CD14-positive monocyte (primary cell): Measurements from ENCODE around the gene AQP6. TPM values are rescaled to one million over a fixed set of nuclear protein-coding genes. Genes with fewer than 3 reads are reported as not detected.

Experiments used
- DNase-seq, 3 donors: peaks; one replicate each; pipeline ENCODE4 v3.0.0-alpha.2; 2011 to 2022
- H2AFZ ChIP-seq: 2 replicates; pipeline ENCODE4 v1.6.0; 2012; ENCODE audit warnings: mild to moderate bottlenecking, low read depth, low read length, inconsistent platforms; ENCODE audit not compliant: insufficient read depth, poor library complexity, severe bottlenecking
- H3K27ac ChIP-seq, 2 donors: 1 replicate in 1 of 2; 2 replicates in 1 of 2; pipeline ENCODE4 v1.5.1; 2012 to 2013; ENCODE audit warnings: low read length in 2 of 2, control low read depth in 1 of 2, inconsistent platforms in 1 of 2, low read depth in 1 of 2, mild to moderate bottlenecking in 1 of 2
- H3K27me3 ChIP-seq, 2 donors: one replicate each; pipeline versions ENCODE4 v1.6.0 to v1.6.1; 2011 to 2013; ENCODE audit warnings: low read length in 2 of 2; ENCODE audit not compliant: control insufficient read depth in 2 of 2, insufficient read depth in 2 of 2
- H3K36me3 ChIP-seq, 2 donors: replicated peaks in 1 of 2; 1 replicate in 1 of 2; 2 replicates in 1 of 2; pipeline versions ENCODE4 v1.5.1 to v1.6.1; 2012 to 2013; ENCODE audit warnings: low read length in 2 of 2, control low read depth in 1 of 2, inconsistent platforms in 1 of 2, mild to moderate bottlenecking in 1 of 2; ENCODE audit not compliant: insufficient read depth in 2 of 2, control insufficient read depth in 1 of 2
- H3K4me1 ChIP-seq, 2 donors: 1 replicate in 1 of 2; 2 replicates in 1 of 2; pipeline versions ENCODE4 v1.5.1 to v1.6.1; 2012 to 2013; ENCODE audit warnings: low read length in 2 of 2, control low read depth in 1 of 2, inconsistent platforms in 1 of 2, mild to moderate bottlenecking in 1 of 2, moderate library complexity in 1 of 2; ENCODE audit not compliant: insufficient read depth in 2 of 2, control insufficient read depth in 1 of 2
- H3K4me2 ChIP-seq: replicated peaks from 2 replicates; pipeline ENCODE3; 2012; ENCODE audit warnings: low read length, moderate library complexity, mild to moderate bottlenecking; ENCODE audit not compliant: poor library complexity, severe bottlenecking; ENCODE audit errors: extremely low read depth
- H3K4me3 ChIP-seq, 3 experiments: fragments of 200-600 bp in 1 of 3; sonication (generic) in 1 of 3; replicated peaks in 1 of 3; 1 replicate in 2 of 3; 2 replicates in 1 of 3; pipeline ENCODE4 v1.5.1; 2011 to 2013; ENCODE audit warnings: low read length in 3 of 3, mild to moderate bottlenecking in 3 of 3, control low read depth in 2 of 3, low read depth in 2 of 3, inconsistent platforms in 1 of 3, moderate library complexity in 1 of 3
- H3K79me2 ChIP-seq: 2 replicates; pipeline ENCODE4 v1.6.0; 2012; ENCODE audit warnings: mild to moderate bottlenecking, control low read depth, inconsistent platforms, low read length, moderate library complexity; ENCODE audit not compliant: insufficient read depth
- H3K9ac ChIP-seq: 2 replicates; pipeline ENCODE4 v1.6.0; 2017; ENCODE audit warnings: low read length, mild to moderate bottlenecking; ENCODE audit not compliant: insufficient read depth, poor library complexity, severe bottlenecking
- H3K9me3 ChIP-seq, 2 donors: replicated peaks in 1 of 2; 1 replicate in 1 of 2; 2 replicates in 1 of 2; pipeline versions ENCODE4 v1.5.1 to v1.6.1; 2012 to 2013; ENCODE audit warnings: low read length in 2 of 2, control low read depth in 1 of 2; ENCODE audit not compliant: control insufficient read depth in 1 of 2, insufficient read depth in 1 of 2
- H4K20me1 ChIP-seq: 2 replicates; pipeline ENCODE4 v1.6.0; 2012; ENCODE audit warnings: mild to moderate bottlenecking, low read length, control low read depth, moderate library complexity; ENCODE audit not compliant: insufficient read depth
- H3K27ac Mint-ChIP-seq, 7 donors: one replicate each; pipeline ENCODE4 v1.8.0; 2020; ENCODE audit warnings: mild to moderate bottlenecking in 7 of 7, mixed read lengths in 7 of 7, moderate library complexity in 6 of 7, inconsistent platforms in 2 of 7
- H3K27me3 Mint-ChIP-seq, 3 donors: one replicate each; pipeline ENCODE4 v1.8.0; 2021 to 2022; ENCODE audit warnings: low read depth in 3 of 3, mild to moderate bottlenecking in 3 of 3, mixed read lengths in 3 of 3, moderate library complexity in 3 of 3, inconsistent platforms in 1 of 3
- H3K36me3 Mint-ChIP-seq, 2 donors: one replicate each; pipeline ENCODE4 v1.8.0; 2020; ENCODE audit warnings: mixed read lengths in 2 of 2, inconsistent platforms in 1 of 2, mild to moderate bottlenecking in 1 of 2
- H3K4me1 Mint-ChIP-seq: one replicate; pipeline ENCODE4 v1.8.0; 2020; ENCODE audit warnings: mild to moderate bottlenecking, mixed read lengths
- H3K4me3 Mint-ChIP-seq, 2 donors: one replicate each; pipeline ENCODE4 v1.8.0; 2020; ENCODE audit warnings: mild to moderate bottlenecking in 2 of 2, mixed read lengths in 2 of 2, moderate library complexity in 1 of 2
- H3K9me3 Mint-ChIP-seq, 7 donors: one replicate each; pipeline ENCODE4 v1.8.0; 2020 to 2022; ENCODE audit warnings: mixed read lengths in 7 of 7, mild to moderate bottlenecking in 6 of 7, moderate library complexity in 6 of 7, inconsistent platforms in 2 of 7
- WGBS: methylation state at CpG from one replicate; pipeline ENCODE4 v1.1.5; 2013; ENCODE audit warnings: missing lambda C conversion rate; ENCODE audit not compliant: insufficient coverage; 5-methylcytosine and 5-hydroxymethylcytosine counted together
- intact Hi-C, 2 donors: fragments of 100-400 bp; cut with micrococcal nuclease; formaldehyde crosslinking; loops; one replicate each; pipeline versions ENCODE4 v1.15.0 to v1.15.1; 2023
- polyA plus RNA-seq, 3 donors: library from polyadenylated mRNA; depleted of rRNA in 1 of 3; unstranded in 2 of 3; stranded (reverse) in 1 of 3; fragments of 300-500 nt in 2 of 3; fragments of >200 nt in 1 of 3; fragmentation: Illumina TruSeq in 2 of 3; gene quantifications; 1 replicate in 2 of 3; 2 replicates in 1 of 3; pipeline ENCODE4 v1.2.3, GENCODE V29; 2012 to 2021
- TF ChIP-seq, protein P1 (sequence below): fragments of 200-600 bp; IDR thresholded peaks from one replicate; pipeline ENCODE4 v1.8.0; 2022; ENCODE audit warnings: antibody characterized with exemption, mild to moderate bottlenecking

The AQP6 gene
- polyA plus RNA-seq, 3 donors, result 0.04 TPM; not detected in 2

DNA sequence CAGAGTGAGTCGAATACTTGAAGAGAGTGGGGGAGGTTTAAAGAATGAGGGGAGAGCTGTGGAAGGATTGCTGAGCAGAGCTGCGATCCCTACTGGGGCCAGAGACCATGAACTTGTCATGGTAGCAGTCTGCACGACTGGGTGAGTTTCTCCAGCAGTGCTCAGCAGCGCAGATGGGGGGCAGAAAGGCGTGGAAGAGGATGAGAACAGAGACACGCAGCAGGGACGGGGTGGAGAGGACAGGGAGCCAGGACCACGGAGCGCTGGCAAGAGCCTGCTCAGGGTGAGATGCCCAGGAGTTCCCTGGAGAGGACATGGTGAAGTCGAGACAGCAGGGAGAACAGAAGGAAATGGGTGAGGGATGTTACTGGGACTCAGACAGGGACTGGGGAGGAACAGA is 2.1 kb upstream of the AQP6 start:
- peaks cover 0 to 38% of the 10 kb centered on the region in 2 donors for H3K27me3 ChIP-seq
- 89% methylated on average over 10 of the region's 10 CpGs for WGBS
- Mint-ChIP-seq H3K27me3 (peaks cover 17 to 31% (median 21%) of the 10 kb centered on the region in 3 donors), H3K4me3 (no peak overlapping the region), H3K9me3 (peaks cover 0 to 2% (median 0%) of the 10 kb centered on the region in 7 donors), H3K27ac (no peak overlapping the region), H3K4me1 (peaks cover 30% of the 10 kb centered on the region), H3K36me3 (no peaks in the 10 kb centered on the region)
- no peak overlapping the region for H3K9ac ChIP-seq
- no peak overlapping the region for H2AFZ ChIP-seq
- TF ChIP-seq, protein P1, sequence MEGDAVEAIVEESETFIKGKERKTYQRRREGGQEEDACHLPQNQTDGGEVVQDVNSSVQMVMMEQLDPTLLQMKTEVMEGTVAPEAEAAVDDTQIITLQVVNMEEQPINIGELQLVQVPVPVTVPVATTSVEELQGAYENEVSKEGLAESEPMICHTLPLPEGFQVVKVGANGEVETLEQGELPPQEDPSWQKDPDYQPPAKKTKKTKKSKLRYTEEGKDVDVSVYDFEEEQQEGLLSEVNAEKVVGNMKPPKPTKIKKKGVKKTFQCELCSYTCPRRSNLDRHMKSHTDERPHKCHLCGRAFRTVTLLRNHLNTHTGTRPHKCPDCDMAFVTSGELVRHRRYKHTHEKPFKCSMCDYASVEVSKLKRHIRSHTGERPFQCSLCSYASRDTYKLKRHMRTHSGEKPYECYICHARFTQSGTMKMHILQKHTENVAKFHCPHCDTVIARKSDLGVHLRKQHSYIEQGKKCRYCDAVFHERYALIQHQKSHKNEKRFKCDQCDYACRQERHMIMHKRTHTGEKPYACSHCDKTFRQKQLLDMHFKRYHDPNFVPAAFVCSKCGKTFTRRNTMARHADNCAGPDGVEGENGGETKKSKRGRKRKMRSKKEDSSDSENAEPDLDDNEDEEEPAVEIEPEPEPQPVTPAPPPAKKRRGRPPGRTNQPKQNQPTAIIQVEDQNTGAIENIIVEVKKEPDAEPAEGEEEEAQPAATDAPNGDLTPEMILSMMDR, result no peak
- no peak overlapping the region for H3K27ac ChIP-seq
- H3K4me1 ChIP-seq, result peaks cover 33 to 44% of the 10 kb centered on the region in 2 donors
- H3K36me3 ChIP-seq, result no peaks in the 10 kb centered on the region
- H3K4me3 ChIP-seq, result no peak overlapping the region
- intact Hi-C loops, result no loop called here
- DNase-seq, result no peak
- H4K20me1 ChIP-seq, result no peaks in the 10 kb centered on the region
- H3K9me3 ChIP-seq, result no peaks in the 10 kb centered on the region
- H3K4me2 ChIP-seq, result no peak overlapping the region
- H3K79me2 ChIP-seq, result no peaks in the 10 kb centered on the region

DNA sequence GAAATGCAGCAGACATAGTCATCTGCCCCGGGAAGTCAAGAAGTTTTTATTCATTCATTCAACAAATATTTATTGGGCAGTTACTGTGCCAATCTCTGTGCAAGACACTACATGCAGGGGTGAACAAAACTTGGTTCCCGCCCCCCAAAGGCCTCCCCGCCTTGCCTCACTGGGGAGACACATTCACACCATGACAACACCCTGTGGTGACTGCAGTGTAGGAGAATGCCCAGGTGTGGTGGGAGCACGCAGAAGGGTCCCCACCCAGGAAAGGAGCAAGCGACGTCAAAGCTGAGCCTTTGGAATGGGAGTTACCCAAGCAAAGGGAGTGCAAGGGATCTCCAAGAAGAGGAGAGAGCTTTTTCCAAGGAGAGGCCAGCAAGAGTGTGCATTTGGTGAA is 1.6 kb upstream of the AQP6 start:
- intact Hi-C loops, result no loop called here
- TF ChIP-seq, protein P1, result no peak
- no peak for DNase-seq
- Mint-ChIP-seq H3K9me3 (peaks cover 0 to 2% (median 0%) of the 10 kb centered on the region in 7 donors), H3K36me3 (no peaks in the 10 kb centered on the region), H3K27ac (no peak overlapping the region), H3K27me3 (peaks cover 13 to 26% (median 17%) of the 10 kb centered on the region in 3 donors), H3K4me1 (peaks cover 30% of the 10 kb centered on the region), H3K4me3 (no peak overlapping the region)
- Histone ChIP-seq H2AFZ (no peak overlapping the region), H3K9me3 (no peaks in the 10 kb centered on the region), H3K4me2 (no peak overlapping the region), H3K27ac (no peak overlapping the region), H3K4me3 (no peak overlapping the region), H3K36me3 (no peaks in the 10 kb centered on the region), H3K27me3 (peaks cover 0 to 33% of the 10 kb centered on the region in 2 donors), H4K20me1 (no peaks in the 10 kb centered on the region), H3K4me1 (peaks cover 33 to 45% of the 10 kb centered on the region in 2 donors), H3K9ac (no peak overlapping the region), H3K79me2 (no peaks in the 10 kb centered on the region)
- WGBS, result no CpG with 5 or more reads among the region's 6 CpGs
